AG04450 (cell line): Measurements from ENCODE around the gene GTF2A1L. TPM values are rescaled to one million over a fixed set of nuclear protein-coding genes. Genes with fewer than 3 reads are reported as not detected.
A peak's percentile ranks its signal among the peaks of the same experiment; 100 is the strongest.
"Not testable (repeated sequence)": the region's sequence is repeated elsewhere in the genome, so short reads cannot be mapped to it uniquely, and the experiment has no call there.

Experiments
- CTCF ChIA-PET: fragments of 300-600, 350-600 bp; formaldehyde crosslinking; extraction: SDS; loops from one replicate; lab custom pipeline; 2022; ENCODE audit warnings: antibody characterized with exemption, inconsistent platforms; lab: Charles Lee
- POLR2A ChIA-PET: fragments of 350-600 bp; formaldehyde crosslinking; extraction: SDS; loops from one replicate; lab custom pipeline; 2021; ENCODE audit warnings: antibody characterized with exemption, inconsistent platforms; lab: Yijun Ruan, JAX
- DNase-seq: peaks from one replicate; pipeline ENCODE4 v3.0.0-alpha.2; 2011; ENCODE audit warnings: low read depth, low spot score
- H3K27ac ChIP-seq: one replicate; pipeline ENCODE4 v1.5.1; 2012; ENCODE audit warnings: low read depth, low read length, control low read depth
- H3K27me3 ChIP-seq: one replicate; pipeline ENCODE4 v1.6.0; 2012; ENCODE audit warnings: low read length; ENCODE audit not compliant: control insufficient read depth, insufficient read depth
- H3K4me3 ChIP-seq: 2 replicates; pipeline ENCODE4 v1.5.1; 2011; ENCODE audit warnings: mild to moderate bottlenecking, low read depth, low read length, control low read depth
- H3K9me3 ChIP-seq: 2 replicates; pipeline ENCODE4 v1.5.1; 2012; ENCODE audit warnings: low read length; ENCODE audit not compliant: control insufficient read depth, insufficient read depth
- CTCF ChIP-seq: IDR thresholded peaks from 2 replicates; pipeline ENCODE4 v1.5.1; 2011; ENCODE audit warnings: low read depth, low read length, control low read depth, inconsistent platforms
- polyA plus RNA-seq: library from polyadenylated mRNA; depleted of rRNA; stranded (reverse); fragments of >200 nt; gene quantifications from 2 replicates; pipeline ENCODE4 v1.2.3, GENCODE V29; 2011

The GTF2A1L gene
- polyA plus RNA-seq, 1 experiment = 0.19 TPM

- TF ChIP-seq CTCF = no peak
- ChIA-PET CTCF (interaction anchor here (0.6 to 2.6 kb wide), 6 partner anchors 8 to 485 kb away, joined by 3 to 16 read pairs (median 4); no protein-coding TSS in a partner anchor), POLR2A (no interaction called here)
- Histone ChIP-seq H3K27ac (no peak overlapping the region), H3K27me3 (no peaks in the 10 kb centered on the region), H3K4me3 (no peak overlapping the region), H3K9me3 (no peaks in the 10 kb centered on the region)
- DNase-seq = no peak
These were observed 25.6 kb upstream of the GTF2A1L start for GRCh38 chr2:48592067-48592466.

GRCh38 chr2:48596751-48597150 is 20.9 kb upstream of the GTF2A1L start:
- DNase-seq, CTCF ChIA-PET, H3K9me3 ChIP-seq, H3K27me3 ChIP-seq, POLR2A ChIA-PET, H3K4me3 ChIP-seq, H3K27ac ChIP-seq: not testable (repeated sequence)

DNA sequence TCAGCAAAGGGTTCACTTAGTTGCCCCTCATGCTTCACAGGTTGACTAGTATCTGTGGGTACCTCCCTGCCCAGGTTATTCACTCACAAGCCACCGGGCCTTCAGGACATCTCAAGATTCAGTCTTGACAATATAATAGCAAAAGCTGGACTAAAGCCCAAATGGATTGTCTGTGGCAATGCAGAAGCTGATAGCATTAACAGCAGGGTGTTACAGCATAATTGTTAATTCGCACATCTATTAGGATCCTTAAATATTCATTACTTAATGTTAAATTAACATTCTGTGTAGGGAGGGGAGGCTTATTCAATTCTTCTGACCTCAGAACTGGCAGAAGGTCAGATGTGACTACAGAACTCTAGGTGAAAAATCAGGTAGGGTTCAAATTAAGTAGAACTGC is 20.2 kb upstream of the GTF2A1L start:
- H3K27me3 ChIP-seq = no peaks in the 10 kb centered on the region
- CTCF ChIA-PET = no interaction called here

DNA sequence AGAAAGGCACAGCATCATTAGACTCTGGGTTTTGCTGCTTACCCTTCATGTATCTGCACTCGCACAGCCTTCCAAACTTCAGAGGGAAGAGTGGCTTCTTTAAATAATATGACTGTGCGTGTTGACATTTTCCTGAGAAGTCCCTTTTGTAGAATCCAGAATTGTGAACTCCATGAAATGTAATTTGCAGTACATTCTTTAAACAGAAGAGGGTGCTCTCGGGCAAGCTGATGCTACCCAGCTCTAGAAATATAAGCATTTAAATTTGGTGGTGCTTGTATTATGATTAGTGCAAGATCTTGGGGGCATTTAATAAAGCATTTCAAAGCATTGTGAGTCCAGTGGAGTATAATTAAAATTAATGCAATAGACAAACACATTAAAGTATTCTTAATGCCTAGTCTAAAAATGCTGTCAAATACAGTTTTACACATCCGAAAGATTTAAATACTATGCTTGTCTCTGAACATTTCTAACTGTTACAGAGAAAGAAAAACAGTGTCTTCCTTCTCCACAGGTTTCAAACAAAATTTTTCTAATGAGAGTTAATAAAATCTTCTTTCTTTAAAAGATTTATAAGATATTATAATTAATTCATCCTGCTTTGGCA is 17.3 kb upstream of the GTF2A1L start:
- TF ChIP-seq CTCF = peak; percentile 87
- CTCF ChIA-PET = interaction anchor here (0.6 to 2.4 kb wide), 15 partner anchors 9 to 1803 kb away, joined by 3 to 16 read pairs (median 4); no protein-coding TSS in a partner anchor
- Histone ChIP-seq H3K9me3 (no peaks in the 10 kb centered on the region), H3K27ac (no peak overlapping the region), H3K4me3 (no peak overlapping the region), H3K27me3 (no peaks in the 10 kb centered on the region)
- peak; percentile 30 for DNase-seq
- POLR2A ChIA-PET = interaction anchor here (0.8 to 1.0 kb wide), 2 partner anchors 115 to 346 kb away, joined by 3 read pairs; no protein-coding TSS in a partner anchor

More for the DNA sequence above, 20.2 kb upstream of the GTF2A1L start:
- TF ChIP-seq CTCF = no peak
- Histone ChIP-seq H3K27ac (no peak overlapping the region), H3K4me3 (no peak overlapping the region), H3K9me3 (no peaks in the 10 kb centered on the region)
- DNase-seq = no peak
- POLR2A ChIA-PET = no interaction called here

- ChIA-PET POLR2A (interaction anchor here (1.0 kb wide), 1 partner anchor 345 kb away, joined by 3 read pairs; no protein-coding TSS in a partner anchor), CTCF (interaction anchor here (0.9 to 2.4 kb wide), 9 partner anchors 10 to 1802 kb away, joined by 3 to 16 read pairs (median 5); no protein-coding TSS in a partner anchor)
- TF ChIP-seq CTCF = no peak
- Histone ChIP-seq H3K9me3 (no peaks in the 10 kb centered on the region), H3K27ac (peak overlapping the region; percentile 58), H3K27me3 (no peaks in the 10 kb centered on the region), H3K4me3 (no peak overlapping the region)
- DNase-seq = peak; percentile 23
These were observed 16.7 kb upstream of the GTF2A1L start for GRCh38 chr2:48600917-48601316.
